RWPE2 (cell line): Measurements from ENCODE around the gene KCNMA1.

Experiments used
- ATAC-seq: fragments of 200-7000 bp; cut with Tn5 transposase; 3 replicates; pipeline ENCODE4 v1.9.1; 2021; ENCODE audit warnings: low read depth
- DNase-seq: peaks from one replicate; pipeline ENCODE4 v3.0.0-alpha.2; 2020; ENCODE audit warnings: low spot score
- H3K27ac ChIP-seq: fragments of 450-650 bp; 2 replicates; pipeline ENCODE4 v1.5.1; 2017; ENCODE audit warnings: mild to moderate bottlenecking; ENCODE audit not compliant: poor library complexity, severe bottlenecking
- H3K27me3 ChIP-seq: fragments of 250-450 bp; sonication (Bioruptor Pico); 2 replicates; pipeline ENCODE4 v1.5.1; 2021; ENCODE audit warnings: mild to moderate bottlenecking, moderate library complexity; ENCODE audit not compliant: insufficient read depth, poor library complexity, severe bottlenecking
- H3K36me3 ChIP-seq: fragments of 250-450 bp; sonication (Bioruptor Pico); 2 replicates; pipeline ENCODE4 v1.5.1; 2020; ENCODE audit warnings: low read depth, mild to moderate bottlenecking, moderate library complexity
- H3K4me1 ChIP-seq: fragments of 250-450 bp; sonication (Bioruptor Pico); 2 replicates; pipeline ENCODE4 v1.5.1; 2021; ENCODE audit warnings: mild to moderate bottlenecking, moderate library complexity; ENCODE audit not compliant: insufficient read depth, poor library complexity, severe bottlenecking
- H3K4me3 ChIP-seq: fragments of 250-450 bp; sonication (Bioruptor Pico); 2 replicates; pipeline ENCODE4 v1.5.1; 2021; ENCODE audit warnings: mild to moderate bottlenecking, moderate library complexity; ENCODE audit not compliant: severe bottlenecking
- H3K9me3 ChIP-seq: fragments of 250-450 bp; sonication (Bioruptor Pico); 2 replicates; pipeline ENCODE4 v1.5.1; 2021; ENCODE audit warnings: mild to moderate bottlenecking, moderate library complexity; ENCODE audit not compliant: severe bottlenecking
- CTCF ChIP-seq: fragments of 450-650 bp; IDR thresholded peaks from one replicate; pipeline ENCODE4 v1.5.1; 2017; ENCODE audit warnings: mild to moderate bottlenecking, moderate library complexity; ENCODE audit not compliant: poor library complexity, severe bottlenecking

Gene KCNMA1

GRCh38 chr10:76969366-76969948 lies 668.2 kb downstream of the KCNMA1 start:
- H3K4me3 ChIP-seq: no peak overlapping the region
- no peak overlapping the region for H3K27ac ChIP-seq
- no peaks in the 10 kb centered on the region for H3K36me3 ChIP-seq
- H3K4me1 ChIP-seq: no peaks in the 10 kb centered on the region
- ATAC-seq (no peak), DNase-seq (no peak)
- H3K27me3 ChIP-seq: no peaks in the 10 kb centered on the region
- no peak for TF ChIP-seq CTCF
- H3K9me3 ChIP-seq: no peaks in the 10 kb centered on the region

GRCh38 chr10:76968483-76968882 lies 669.1 kb downstream of the KCNMA1 start:
- DNase-seq (no peak), ATAC-seq (no peak)
- Histone ChIP-seq H3K9me3 (no peaks in the 10 kb centered on the region), H3K27ac (no peak overlapping the region), H3K36me3 (no peaks in the 10 kb centered on the region), H3K4me3 (no peak overlapping the region), H3K4me1 (no peaks in the 10 kb centered on the region), H3K27me3 (no peaks in the 10 kb centered on the region)
- TF ChIP-seq CTCF: no peak

- no peak for ATAC-seq
- no peaks in the 10 kb centered on the region for H3K9me3 ChIP-seq
- TF ChIP-seq CTCF: no peak
- H3K27ac ChIP-seq: no peak overlapping the region
- H3K36me3 ChIP-seq: no peaks in the 10 kb centered on the region
- H3K4me1 ChIP-seq: no peaks in the 10 kb centered on the region
- H3K27me3 ChIP-seq: no peaks in the 10 kb centered on the region
- DNase-seq: no peak
- no peak overlapping the region for H3K4me3 ChIP-seq
Measured at GRCh38 chr10:76962851-76963250, 674.8 kb downstream of the KCNMA1 start.

GRCh38 chr10:76961841-76962240 lies 675.8 kb downstream of the KCNMA1 start:
- DNase-seq (no peak), ATAC-seq (no peak)
- Histone ChIP-seq H3K9me3 (no peaks in the 10 kb centered on the region), H3K4me1 (no peaks in the 10 kb centered on the region), H3K27me3 (no peaks in the 10 kb centered on the region), H3K36me3 (no peaks in the 10 kb centered on the region), H3K4me3 (no peak overlapping the region), H3K27ac (no peak overlapping the region)
- TF ChIP-seq CTCF: no peak

- ATAC-seq: no peak
- Histone ChIP-seq H3K4me1 (no peaks in the 10 kb centered on the region), H3K27ac (no peak overlapping the region), H3K9me3 (no peaks in the 10 kb centered on the region), H3K4me3 (no peak overlapping the region), H3K27me3 (no peaks in the 10 kb centered on the region), H3K36me3 (no peaks in the 10 kb centered on the region)
- no peak for DNase-seq
- TF ChIP-seq CTCF: no peak
Measured at GRCh38 chr10:76959111-76959510, 678.5 kb downstream of the KCNMA1 start.
